ENCODE results near the gene OR10A2.
"Not testable (repeated sequence)": the region's sequence is repeated elsewhere in the genome, so short reads cannot be mapped to it uniquely, and the experiment has no call there.

Gene OR10A2

DNA sequence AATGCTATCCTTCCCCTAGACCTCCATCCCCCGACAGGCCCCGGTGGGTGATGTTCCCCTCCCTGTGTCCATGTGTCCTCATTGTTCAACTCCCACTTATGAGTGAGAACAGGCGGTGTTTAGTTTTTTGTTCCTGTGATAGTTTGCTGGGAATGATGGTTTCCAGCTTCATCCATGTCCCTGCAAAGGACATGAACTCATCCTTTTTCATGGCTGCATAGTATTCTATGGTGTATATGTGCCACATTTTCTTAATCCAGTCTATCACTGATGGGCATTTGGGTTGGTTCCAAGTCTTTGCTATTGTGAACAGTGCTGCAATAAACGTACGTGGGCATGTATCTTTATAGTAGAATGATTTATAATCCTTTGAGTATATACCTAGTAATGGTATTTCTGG, 24.9 kb downstream of the OR10A2 start:
- not testable (repeated sequence) for DNase-seq (ENCODE audit: low read depth in 3 of 3)

DNA sequence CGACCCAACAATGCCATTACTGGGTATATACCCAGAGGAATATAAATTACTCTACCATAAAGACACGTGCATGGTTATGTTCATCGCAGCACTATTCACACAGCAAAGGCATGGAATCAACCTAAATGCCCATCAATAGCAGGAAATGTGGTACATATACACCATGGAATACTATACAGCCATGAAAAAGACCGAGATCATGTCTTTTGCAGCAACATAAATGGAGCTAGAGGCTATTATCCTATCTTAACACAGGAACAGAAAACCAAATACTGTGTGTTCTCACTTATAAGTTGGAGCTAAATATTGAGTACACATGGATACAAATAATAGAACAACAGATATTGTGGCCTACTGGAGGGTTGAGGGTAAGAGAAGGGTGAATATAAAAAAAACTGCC, 26.0 kb downstream of the OR10A2 start:
- no peak for DNase-seq (ENCODE audit: low read depth in 3 of 3)

DNA sequence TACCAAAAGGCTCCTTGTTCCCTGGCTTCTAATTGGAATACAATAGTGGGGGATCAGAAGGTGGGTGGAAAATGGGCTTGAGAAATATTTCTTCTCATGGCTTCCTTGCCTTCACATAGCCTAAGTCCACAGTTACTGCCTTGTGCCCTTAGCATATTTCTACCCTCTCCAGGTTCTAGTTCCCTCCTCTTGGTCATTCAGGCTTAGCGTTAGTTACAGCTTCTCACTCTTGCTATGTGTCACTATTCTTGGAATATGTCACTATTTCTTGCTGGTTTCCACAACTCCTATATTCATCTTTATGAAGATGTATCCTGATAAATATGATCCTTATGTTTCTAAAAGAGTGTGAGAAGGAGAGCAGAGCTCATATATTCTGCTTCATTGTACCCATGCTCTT, 27.0 kb downstream of the OR10A2 start:
- DNase-seq (ENCODE audit: low read depth in 3 of 3), result no peak

DNA sequence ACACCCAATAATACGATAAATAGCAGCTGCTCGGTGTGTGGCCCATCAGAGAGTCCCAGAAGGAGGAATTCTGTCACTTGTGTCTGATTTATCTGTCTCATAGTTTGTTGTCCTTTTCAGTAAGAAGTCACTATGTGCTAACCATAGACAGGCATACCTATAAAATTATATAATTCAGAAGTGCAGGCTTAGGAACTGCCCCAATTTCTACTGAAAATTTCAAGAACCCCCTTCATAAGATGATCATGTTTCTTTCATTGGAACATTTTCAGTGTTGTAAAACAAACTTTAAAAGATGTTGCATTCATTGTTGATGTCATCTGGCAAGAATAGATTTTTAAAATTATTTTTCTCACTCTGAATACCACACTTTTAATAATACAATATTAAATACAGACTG, 29.5 kb downstream of the OR10A2 start, which contains the start of gene OR2D2:
OR2D2 (minus strand) TSS at position 101 of the 400 bp plus-strand sequence; CDS start at position 101, 0 bp downstream.
- no peak for DNase-seq (ENCODE audit: low read depth in 3 of 3)

GRCh38 chr11:6894097-6894496, 31.2 kb downstream of the OR10A2 start:
- no peak for DNase-seq (ENCODE audit: low read depth in 3 of 3)

GRCh38 chr11:6895010-6895409, 32.2 kb downstream of the OR10A2 start:
- DNase-seq (ENCODE audit: low read depth in 3 of 3), result no peak

GRCh38 chr11:6898911-6899310, 36.1 kb downstream of the OR10A2 start:
- DNase-seq (ENCODE audit: low read depth in 3 of 3), result no peak

- no peak for DNase-seq (ENCODE audit: low read depth in 3 of 3)
These were observed 37.6 kb downstream of the OR10A2 start for GRCh38 chr11:6900327-6900999.

DNA sequence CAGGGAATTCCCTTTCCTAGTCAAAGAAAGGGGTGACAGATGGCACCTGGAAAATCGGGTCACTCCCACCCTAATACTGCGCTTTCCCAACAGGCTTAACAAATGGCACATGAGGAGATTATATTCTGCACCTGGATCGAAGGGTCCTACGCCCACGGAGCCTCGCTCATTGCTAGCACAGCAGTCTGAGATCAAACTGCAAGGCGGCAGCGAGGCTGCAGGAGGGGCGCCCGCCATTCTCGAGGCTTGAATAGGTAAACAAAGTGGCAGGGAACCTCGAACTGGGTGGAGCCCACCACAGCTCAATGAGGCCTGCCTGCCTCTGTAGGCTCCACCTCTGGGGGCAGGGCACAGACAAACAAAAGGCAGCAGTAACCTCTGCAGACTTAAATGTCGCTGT, 41.9 kb downstream of the OR10A2 start:
- not testable (repeated sequence) for DNase-seq (ENCODE audit: low read depth in 3 of 3)

DNA sequence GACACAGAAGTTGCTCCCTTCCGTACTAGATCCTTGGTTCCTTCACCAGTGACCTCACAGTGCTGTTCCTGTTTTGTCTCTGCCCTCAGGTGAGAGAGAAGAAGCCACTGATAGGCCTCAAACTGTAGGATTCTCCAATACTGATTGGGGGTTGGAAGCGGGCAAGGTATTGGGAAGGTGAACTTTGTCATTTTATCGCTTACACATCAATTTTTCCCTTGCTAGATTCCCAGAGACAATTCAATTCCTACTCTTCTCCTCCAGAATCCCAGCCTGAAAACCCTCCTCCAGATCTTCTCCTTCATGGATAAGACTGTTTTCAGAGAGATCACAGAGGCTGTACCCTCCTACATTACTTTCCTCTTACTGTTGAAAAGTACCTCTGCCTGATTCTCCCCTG, 48.5 kb downstream of the OR10A2 start:
- DNase-seq (ENCODE audit: low read depth in 3 of 3), result no peak

- DNase-seq (ENCODE audit: low read depth in 3 of 3), result no peak
These were observed 49.1 kb downstream of the OR10A2 start for GRCh38 chr11:6911948-6912347.

DNA sequence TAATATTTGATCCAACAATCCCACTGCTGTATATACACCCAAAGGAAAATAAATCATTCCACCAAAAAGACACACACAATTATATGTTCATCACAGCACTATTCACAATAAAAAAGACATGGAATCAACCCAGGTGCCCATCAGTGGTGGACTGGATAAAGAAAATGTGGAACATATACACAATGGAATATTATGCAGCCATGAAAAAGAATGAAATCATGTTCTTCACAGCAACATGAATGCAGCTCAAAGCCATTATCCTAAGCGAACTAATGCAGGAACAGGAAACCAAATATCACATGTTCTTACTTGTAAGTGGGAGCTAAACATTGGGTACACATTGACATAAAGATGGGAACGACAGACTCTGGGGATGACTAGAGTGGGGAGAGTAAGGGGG, 56.8 kb downstream of the OR10A2 start:
- DNase-seq (ENCODE audit: low read depth in 3 of 3), result no peak

DNA sequence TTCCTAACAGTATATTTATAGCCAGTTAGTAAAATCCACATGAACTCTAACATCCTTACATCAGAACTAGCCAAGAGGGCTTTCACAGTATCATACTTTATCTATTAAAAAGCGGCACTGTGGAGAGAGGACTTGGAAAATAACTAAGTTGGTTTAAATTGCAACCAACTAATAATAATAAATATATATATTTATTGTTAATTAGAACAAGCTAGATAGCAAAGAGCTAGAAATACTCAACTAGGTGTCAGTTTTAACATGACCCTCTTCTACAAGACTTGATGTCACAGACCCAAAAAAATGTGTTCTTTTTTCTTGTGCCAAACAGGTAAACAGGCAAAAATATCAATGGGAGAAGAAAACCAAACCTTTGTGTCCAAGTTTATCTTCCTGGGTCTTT, 57.8 kb downstream of the OR10A2 start, which contains the start of gene OR2D3:
OR2D3 (plus strand) TSS at position 301 of the 400 bp plus-strand sequence; CDS start at position 301, 0 bp downstream.
- DNase-seq (ENCODE audit: low read depth in 3 of 3), result no peak

Measured in stimulated activated CD4-positive, alpha-beta T cell treated with anti-CD3 and anti-CD28 coated beads, TNF-alpha, amount 100 ng/mL, for 4 hours (primary cell).